GM19463 (cell line): ENCODE data around the gene IRAK1.

Source experiments
- ATAC-seq: cut with Tn5 transposase; IDR thresholded peaks from one replicate; pipeline ENCODE4 v1.9.1; 2021; ENCODE audit warnings: mild to moderate bottlenecking, moderate library complexity; ENCODE audit not compliant: unreplicated experiment

Gene IRAK1

GRCh38 chrX:153973127-153974002 is 46.3 kb downstream of the IRAK1 start:
- no peak for ATAC-seq

- ATAC-seq, result peak; percentile 55
Measured at GRCh38 chrX:153972368-153973126, 47.2 kb downstream of the IRAK1 start, which contains the start of gene TMEM187. Gene TMEM187, plus strand, starts transcription at chrX:153972754. Its CDS starts 9,309 bp downstream, at chrX:153982063.

- ATAC-seq, result peak; percentile 29
Measured at GRCh38 chrX:153971450-153972367, 48.0 kb downstream of the IRAK1 start, which contains the start of gene HCFC1. Gene HCFC1, minus strand, starts transcription at chrX:153971818. Its CDS starts 978 bp downstream, at chrX:153970840.

GRCh38 chrX:153971124-153971449 is 48.6 kb downstream of the IRAK1 start:
- peak; percentile 28 for ATAC-seq

GRCh38 chrX:153970357-153971123 is 49.2 kb downstream of the IRAK1 start:
- ATAC-seq, result no peak

- ATAC-seq, result no peak
Measured at GRCh38 chrX:153969904-153970356, 49.8 kb downstream of the IRAK1 start.

GRCh38 chrX:153969125-153969903 is 50.4 kb downstream of the IRAK1 start:
- ATAC-seq, result no peak

GRCh38 chrX:153968754-153969124 is 51.0 kb downstream of the IRAK1 start:
- no peak for ATAC-seq

- ATAC-seq, result no peak
Measured at GRCh38 chrX:153968255-153968654, 51.4 kb downstream of the IRAK1 start.

- ATAC-seq, result no peak
Measured at GRCh38 chrX:153967536-153968224, 52.0 kb downstream of the IRAK1 start.

GRCh38 chrX:153966841-153967535 is 52.7 kb downstream of the IRAK1 start:
- no peak for ATAC-seq

GRCh38 chrX:153966283-153966688 is 53.4 kb downstream of the IRAK1 start:
- no peak for ATAC-seq

- ATAC-seq, result no peak
Measured at GRCh38 chrX:153965406-153965805, 54.3 kb downstream of the IRAK1 start.

- ATAC-seq, result no peak
Measured at GRCh38 chrX:153964105-153964504, 55.6 kb downstream of the IRAK1 start.

- no peak for ATAC-seq
Measured at GRCh38 chrX:153963546-153963945, 56.2 kb downstream of the IRAK1 start.

- no peak for ATAC-seq
Measured at GRCh38 chrX:153961292-153961691, 58.4 kb downstream of the IRAK1 start.

GRCh38 chrX:153960786-153961185 is 58.9 kb downstream of the IRAK1 start:
- no peak for ATAC-seq
